HG03108 (cell line): Measurements from ENCODE around the gene IFIH1.

Source experiments
- ATAC-seq: cut with Tn5 transposase; IDR thresholded peaks from one replicate; pipeline ENCODE4 v1.9.1; 2021; ENCODE audit warnings: moderate library complexity; ENCODE audit not compliant: unreplicated experiment

IFIH1 gene

GRCh38 chr2:162312853-162313252, 5.6 kb downstream of the IFIH1 start:
- no peak for ATAC-seq

- ATAC-seq: peak; percentile 81
Observed at GRCh38 chr2:162308747-162309503, 9.6 kb downstream of the IFIH1 start.

GRCh38 chr2:162305901-162306300, 12.6 kb downstream of the IFIH1 start:
- ATAC-seq: no peak

GRCh38 chr2:162301877-162302276, 16.6 kb downstream of the IFIH1 start:
- ATAC-seq: no peak

GRCh38 chr2:162301151-162301804, 17.2 kb downstream of the IFIH1 start:
- peak; percentile 58 for ATAC-seq

- no peak for ATAC-seq
Observed at GRCh38 chr2:162300266-162300665, 18.2 kb downstream of the IFIH1 start.

GRCh38 chr2:162298669-162299335, 19.7 kb downstream of the IFIH1 start:
- no peak for ATAC-seq

- no peak for ATAC-seq
Observed at GRCh38 chr2:162297925-162298552, 20.4 kb downstream of the IFIH1 start.

- no peak for ATAC-seq
Observed at GRCh38 chr2:162295009-162295408, 23.5 kb downstream of the IFIH1 start.

- no peak for ATAC-seq
Observed at GRCh38 chr2:162293122-162293786, 25.2 kb downstream of the IFIH1 start.

GRCh38 chr2:162291748-162292147, 26.7 kb downstream of the IFIH1 start:
- no peak for ATAC-seq

GRCh38 chr2:162282765-162283425, 35.6 kb downstream of the IFIH1 start:
- no peak for ATAC-seq

- ATAC-seq: no peak
Observed at GRCh38 chr2:162280654-162281053, 37.8 kb downstream of the IFIH1 start.

GRCh38 chr2:162277381-162277780, 41.1 kb downstream of the IFIH1 start:
- ATAC-seq: no peak

GRCh38 chr2:162267996-162268395, 50.5 kb downstream of the IFIH1 start:
- no peak for ATAC-seq

GRCh38 chr2:162267496-162267895, 51.0 kb downstream of the IFIH1 start:
- no peak for ATAC-seq

GRCh38 chr2:162266460-162266760, 52.1 kb downstream of the IFIH1 start:
- no peak for ATAC-seq

GRCh38 chr2:162265666-162266459, 52.6 kb downstream of the IFIH1 start:
- no peak for ATAC-seq

- peak; percentile 45 for ATAC-seq
Observed at GRCh38 chr2:162261032-162261945, 57.2 kb downstream of the IFIH1 start.
